ENCODE results near the gene IMP3.

IMP3 gene

DNA sequence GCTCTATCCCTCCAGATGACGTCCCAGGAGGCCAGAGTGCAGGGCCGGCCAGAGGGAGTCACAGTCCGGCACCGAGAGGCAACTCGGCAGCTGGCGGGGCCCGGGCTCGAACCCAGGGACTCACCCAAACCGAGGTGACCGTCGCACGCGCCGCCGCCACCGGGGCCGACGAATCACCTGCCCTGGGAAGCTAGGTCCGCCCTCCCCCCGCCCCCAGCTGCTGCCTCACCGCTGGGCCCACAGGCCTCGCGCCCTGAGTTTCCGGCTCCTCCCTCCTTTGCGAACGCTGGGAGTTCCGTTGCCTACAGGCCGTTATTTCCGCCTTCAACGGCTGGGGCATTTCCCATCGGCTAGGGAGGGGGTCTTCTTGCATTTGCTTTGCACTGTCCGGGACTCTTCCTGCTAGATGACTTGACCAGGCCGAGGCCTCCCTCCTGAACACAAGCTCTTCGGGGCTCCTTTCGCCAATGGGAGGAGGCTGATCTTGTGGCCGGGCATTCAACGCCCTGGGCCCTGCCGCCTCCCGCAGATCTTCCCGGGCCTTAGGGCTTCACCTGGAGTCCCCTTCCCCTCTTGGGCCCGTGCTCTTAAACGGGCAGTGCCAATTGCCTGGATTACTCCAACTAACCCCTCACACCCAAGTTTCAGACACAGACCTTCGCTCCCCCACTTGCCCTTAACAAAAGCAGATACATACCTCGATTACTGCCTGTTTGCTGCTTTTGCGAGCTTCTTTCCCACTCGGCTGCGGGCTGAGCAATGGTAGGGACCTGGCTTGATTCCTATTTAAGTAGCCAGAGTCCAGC is 14.3 kb downstream of the IMP3 start, which contains the start of gene SNUPN:
Gene SNUPN (minus strand): TSS at position 184 of the 806 bp plus-strand sequence. CDS start 4,674 bp downstream, outside the sequence.
- DNase-seq (ENCODE audit: low read depth in 3 of 3, low spot score in 1 of 3): peak; percentile 77 to 89 (median 85)

GRCh38 chr15:75622505-75622904 is 17.5 kb downstream of the IMP3 start:
- DNase-seq (ENCODE audit: low read depth in 3 of 3, low spot score in 1 of 3): no peak

DNA sequence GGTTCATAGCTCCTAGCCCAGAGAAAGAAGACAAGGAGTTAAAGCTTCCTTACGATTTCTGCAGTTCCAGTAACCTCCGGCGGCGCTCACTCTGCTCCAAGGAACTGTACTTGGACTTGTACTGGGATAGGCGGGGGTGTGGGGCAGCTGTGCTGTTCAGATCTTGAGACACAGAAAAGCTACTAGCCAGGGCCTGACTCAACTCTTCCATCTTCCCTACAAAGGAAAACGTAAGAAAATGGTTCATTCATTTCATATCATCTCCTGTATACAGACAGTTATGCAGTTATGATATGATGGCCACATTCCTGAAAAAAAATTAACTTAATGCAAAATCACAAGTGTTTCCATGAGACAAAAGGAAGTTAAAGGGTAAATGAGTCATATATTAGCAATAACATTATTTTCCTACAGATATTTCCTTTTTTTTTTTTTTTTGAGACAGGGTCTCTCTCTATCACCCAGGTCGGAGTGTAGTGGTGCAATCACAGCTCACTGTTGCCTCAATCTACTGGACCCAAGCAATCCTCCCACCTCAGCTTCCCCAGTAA is 19.1 kb downstream of the IMP3 start:
- no peak for DNase-seq (ENCODE audit: low read depth in 3 of 3, low spot score in 1 of 3)

DNA sequence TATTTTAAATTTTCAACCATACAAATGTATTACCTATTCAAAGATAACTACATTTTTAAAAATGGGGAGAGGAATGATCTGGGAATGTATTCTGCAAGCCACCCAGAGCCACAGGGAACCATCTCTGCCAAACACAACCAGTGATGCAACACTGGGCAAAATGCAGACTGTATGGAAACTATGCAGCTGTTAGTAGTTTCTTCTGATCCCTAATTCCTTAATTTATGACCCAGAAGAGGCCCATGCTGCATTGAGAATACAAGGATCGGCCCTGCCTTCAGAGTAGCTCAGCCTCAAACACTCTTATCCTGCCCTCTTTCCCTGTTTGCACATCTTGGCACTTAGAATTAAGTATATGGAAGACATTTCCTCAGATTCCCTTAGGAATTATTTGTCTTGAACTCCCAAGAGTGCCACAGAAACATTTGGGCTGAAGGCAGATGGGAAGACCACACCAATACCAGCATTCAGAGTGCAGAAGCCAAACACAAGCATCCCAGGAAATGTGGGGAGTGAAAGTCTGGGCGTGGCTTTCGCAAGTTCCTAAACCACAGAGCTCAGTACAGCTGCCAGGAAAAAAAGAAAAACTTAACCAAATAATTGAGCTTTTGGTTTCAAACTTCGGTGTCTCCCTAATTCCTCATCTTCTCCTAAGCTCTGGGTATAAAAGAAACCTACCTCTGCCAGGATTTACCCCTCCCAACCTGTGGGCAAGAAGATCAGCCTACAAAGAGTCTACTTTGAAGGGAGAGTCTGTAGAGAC is 19.8 kb downstream of the IMP3 start:
- no peak for DNase-seq (ENCODE audit: low read depth in 3 of 3, low spot score in 1 of 3)

- no peak for DNase-seq (ENCODE audit: low read depth in 3 of 3, low spot score in 1 of 3)
Measured at GRCh38 chr15:75616766-75617165, 23.3 kb downstream of the IMP3 start.

DNA sequence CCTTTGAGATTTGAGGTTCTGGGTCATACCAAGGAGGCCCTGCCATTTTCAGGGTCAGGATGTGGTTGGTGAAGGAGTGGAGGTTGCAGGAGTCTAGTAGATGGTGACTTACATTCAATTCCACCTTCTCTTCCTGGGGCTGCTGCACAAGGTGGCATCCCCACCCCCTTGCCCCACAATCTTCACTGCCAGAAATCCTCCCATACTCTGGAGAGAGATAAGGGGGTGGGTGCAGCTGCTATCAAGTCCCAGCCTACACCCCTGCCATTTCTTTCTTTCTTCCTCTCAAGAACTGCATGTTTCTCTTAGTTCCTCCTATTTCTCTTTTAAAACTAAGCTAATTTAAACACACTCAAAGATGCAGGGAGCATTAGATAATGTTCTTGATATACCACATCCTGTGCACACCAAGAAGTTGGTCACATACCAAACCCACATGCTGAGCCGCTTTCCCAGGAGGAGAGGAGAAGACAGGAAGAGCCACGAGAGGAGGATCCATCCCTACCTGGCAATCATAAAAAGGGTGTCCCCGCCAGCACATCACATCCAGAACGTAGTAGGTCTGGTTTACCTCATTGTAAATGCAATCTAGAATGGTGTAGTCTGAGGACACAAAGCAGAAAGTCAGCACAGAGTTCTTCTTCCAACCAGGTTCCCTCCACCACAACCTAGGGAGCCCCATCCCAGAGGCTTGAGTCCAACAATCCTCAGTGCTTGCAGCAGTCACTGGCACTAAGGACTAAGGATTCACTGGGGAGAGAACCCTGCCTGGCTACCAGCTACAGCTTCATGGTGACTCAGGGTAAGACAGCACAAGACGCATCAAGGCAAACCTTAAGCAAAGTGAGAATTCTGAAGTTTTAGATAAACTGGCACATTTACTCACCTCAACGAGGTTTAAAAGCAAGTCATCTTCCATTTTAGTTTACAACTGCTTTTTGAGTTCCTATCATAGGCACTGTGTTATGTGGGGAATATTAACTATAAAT is 33.0 kb downstream of the IMP3 start:
- DNase-seq (ENCODE audit: low read depth in 3 of 3, low spot score in 1 of 3): no peak

GRCh38 chr15:75606026-75606425 is 34.0 kb downstream of the IMP3 start:
- no peak for DNase-seq (ENCODE audit: low read depth in 3 of 3, low spot score in 1 of 3)

DNA sequence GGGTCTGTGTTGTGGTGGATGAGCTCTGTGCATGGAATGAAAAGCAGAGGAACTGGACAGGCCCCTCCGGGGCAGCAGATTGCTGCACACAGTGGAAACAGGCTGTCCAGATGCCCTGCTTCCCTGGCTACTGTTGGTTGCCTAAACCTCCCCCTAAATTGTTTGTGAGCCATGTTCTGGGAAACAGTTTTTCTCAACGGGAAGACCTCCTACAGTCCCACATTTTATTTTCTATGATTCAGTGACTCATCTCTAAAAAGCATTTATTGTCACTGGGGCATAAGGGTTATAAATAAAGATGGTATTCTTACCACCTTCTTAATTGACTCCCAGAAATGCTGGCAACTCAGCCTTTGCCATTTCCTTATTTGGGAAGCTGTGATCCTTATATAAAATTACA is 40.6 kb downstream of the IMP3 start:
- DNase-seq (ENCODE audit: low read depth in 3 of 3, low spot score in 1 of 3): no peak

- no peak for DNase-seq (ENCODE audit: low read depth in 3 of 3, low spot score in 1 of 3)
Measured at GRCh38 chr15:75598361-75598760, 41.7 kb downstream of the IMP3 start.

DNA sequence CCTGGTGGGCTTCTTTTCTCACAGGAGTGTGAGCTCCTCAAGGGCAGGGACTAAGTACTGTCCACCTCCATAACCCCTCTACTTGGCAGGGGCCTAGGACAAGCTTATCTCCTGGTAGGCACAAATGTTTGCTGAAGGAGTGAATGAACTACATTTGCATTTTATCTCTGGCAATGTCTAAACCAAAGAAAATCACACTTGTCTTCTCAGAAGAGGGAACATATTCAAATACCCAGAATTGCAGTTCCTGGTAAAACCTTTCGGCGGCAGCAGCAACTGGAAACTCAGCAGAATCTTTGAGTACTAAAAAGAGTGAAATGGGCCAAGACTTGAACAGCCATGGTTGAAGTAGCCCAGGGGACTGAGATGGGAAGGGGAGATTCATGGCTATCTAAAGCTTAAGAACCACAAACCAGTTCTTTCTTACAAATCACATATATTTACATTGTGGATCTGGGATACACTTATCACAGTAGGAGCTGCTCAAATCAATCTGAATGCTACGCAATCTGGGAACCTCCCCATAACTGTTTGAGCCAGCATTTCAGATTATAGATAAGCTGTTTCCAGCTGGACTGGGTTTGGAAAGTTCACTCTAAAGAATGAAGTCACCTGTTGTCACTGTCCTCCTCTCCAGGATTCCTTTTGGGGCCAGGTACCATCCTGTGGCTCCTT is 42.2 kb downstream of the IMP3 start:
- DNase-seq (ENCODE audit: low read depth in 3 of 3, low spot score in 1 of 3): no peak

DNA sequence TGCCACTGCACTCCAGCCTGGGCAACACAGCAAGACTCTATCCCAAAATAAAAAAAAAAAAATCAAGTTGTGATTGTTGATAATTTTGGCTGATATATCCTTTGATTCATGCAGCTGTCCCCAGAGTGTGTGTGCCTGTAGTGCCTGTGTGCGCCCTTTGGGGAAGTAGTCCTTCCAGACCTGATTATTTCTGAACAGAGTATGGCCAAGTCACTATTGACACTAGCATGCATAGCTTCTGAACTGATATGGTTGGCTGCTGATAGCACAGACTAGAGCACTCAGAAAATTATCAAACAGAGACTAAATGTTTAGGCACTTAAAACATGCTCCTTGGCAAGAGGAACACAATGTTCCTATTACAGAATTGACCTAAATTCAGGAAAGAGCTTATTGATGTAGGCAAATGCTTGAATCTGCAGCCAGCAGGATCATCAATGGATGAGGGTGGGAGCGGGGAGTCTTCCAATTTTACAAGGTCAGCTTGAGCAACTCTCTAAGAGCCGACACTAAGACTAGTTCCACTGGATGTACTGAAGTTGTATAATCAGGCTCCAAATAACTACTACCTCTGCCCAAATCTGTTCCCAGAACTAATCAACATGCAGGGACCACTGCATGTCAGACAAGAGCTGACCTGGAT is 43.2 kb downstream of the IMP3 start:
- DNase-seq (ENCODE audit: low read depth in 3 of 3, low spot score in 1 of 3): no peak

GRCh38 chr15:75594276-75594675 is 45.7 kb downstream of the IMP3 start:
- no peak for DNase-seq (ENCODE audit: low read depth in 3 of 3, low spot score in 1 of 3)

DNA sequence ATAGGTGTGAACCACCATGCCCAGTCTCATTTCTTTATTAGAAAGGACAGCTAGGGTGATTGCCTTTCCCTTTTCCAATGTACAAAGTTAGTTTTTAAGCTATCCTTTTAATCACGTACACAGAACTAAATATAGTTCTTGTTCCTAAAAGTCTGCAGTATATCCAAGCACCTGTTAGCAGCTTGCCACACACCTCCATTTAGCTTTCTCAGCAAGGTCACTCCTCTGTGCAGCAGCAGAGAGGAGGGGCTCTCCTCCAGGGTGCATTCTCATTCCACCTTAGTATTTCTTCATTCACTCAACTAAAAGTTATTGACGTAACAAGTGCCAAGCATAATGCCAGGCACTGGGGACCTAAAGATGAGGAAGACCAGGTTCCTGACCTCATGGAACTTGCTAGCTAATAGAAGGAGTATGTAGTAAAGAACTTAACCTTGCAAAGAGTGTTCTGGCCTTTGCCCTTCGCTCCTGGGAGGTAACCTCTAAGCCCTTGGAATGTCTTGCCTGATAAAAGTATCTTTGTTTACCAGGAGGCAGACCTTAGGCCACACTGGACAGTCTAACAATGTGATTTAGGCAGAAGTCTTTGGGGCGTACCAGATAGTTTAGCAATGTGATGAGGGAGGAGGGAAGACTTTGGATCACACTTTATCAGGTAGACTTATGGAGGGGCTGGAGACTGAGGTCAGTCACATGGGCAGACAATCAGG is 48.2 kb downstream of the IMP3 start:
- no peak for DNase-seq (ENCODE audit: low read depth in 3 of 3, low spot score in 1 of 3)

- no peak for DNase-seq (ENCODE audit: low read depth in 3 of 3, low spot score in 1 of 3)
Measured at GRCh38 chr15:75590239-75590638, 49.8 kb downstream of the IMP3 start.
